ENCODE results near the gene LIPA. TPM values are rescaled to one million over a fixed set of nuclear protein-coding genes. Genes with fewer than 3 reads are reported as not detected.

LIPA gene
- total and polyA plus RNA-seq, 7 donors, result 23.1 to 240 (median 35.3) TPM

GRCh38 chr10:89210794-89211425 lies 40.7 kb downstream of the LIPA start:
- no peak for DNase-seq
- WGBS, 2 donors, result 94 to 95% methylated on average over 3 of the region's 3 CpGs
- H3K9me3 ChIP-seq, result no peaks in the 10 kb centered on the region
- intact Hi-C loops (cut with DNase I), result no loop called here
- H3K27me3 ChIP-seq, result peaks cover 4 to 44% (median 6%) of the 10 kb centered on the region in 3 donors
- H3K4me1 ChIP-seq, result peaks cover 0 to 25% (median 14%) of the 10 kb centered on the region in 4 donors
- TF ChIP-seq POLR2A (IDR thresholded peaks at IDR 0.05) (no peak), POLR2AphosphoS5 (IDR thresholded peaks at IDR 0.05) (no peak), EP300 (IDR thresholded peaks at IDR 0.05) (no peak)
- TF ChIP-seq, protein P1, sequence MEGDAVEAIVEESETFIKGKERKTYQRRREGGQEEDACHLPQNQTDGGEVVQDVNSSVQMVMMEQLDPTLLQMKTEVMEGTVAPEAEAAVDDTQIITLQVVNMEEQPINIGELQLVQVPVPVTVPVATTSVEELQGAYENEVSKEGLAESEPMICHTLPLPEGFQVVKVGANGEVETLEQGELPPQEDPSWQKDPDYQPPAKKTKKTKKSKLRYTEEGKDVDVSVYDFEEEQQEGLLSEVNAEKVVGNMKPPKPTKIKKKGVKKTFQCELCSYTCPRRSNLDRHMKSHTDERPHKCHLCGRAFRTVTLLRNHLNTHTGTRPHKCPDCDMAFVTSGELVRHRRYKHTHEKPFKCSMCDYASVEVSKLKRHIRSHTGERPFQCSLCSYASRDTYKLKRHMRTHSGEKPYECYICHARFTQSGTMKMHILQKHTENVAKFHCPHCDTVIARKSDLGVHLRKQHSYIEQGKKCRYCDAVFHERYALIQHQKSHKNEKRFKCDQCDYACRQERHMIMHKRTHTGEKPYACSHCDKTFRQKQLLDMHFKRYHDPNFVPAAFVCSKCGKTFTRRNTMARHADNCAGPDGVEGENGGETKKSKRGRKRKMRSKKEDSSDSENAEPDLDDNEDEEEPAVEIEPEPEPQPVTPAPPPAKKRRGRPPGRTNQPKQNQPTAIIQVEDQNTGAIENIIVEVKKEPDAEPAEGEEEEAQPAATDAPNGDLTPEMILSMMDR (IDR thresholded peaks at IDR 0.05), result no peak
- no peak overlapping the region for H3K27ac ChIP-seq
- peaks cover 0 to 16% (median 0%) of the 10 kb centered on the region in 4 donors for H3K36me3 ChIP-seq
- no peak overlapping the region for H3K4me3 ChIP-seq

DNA sequence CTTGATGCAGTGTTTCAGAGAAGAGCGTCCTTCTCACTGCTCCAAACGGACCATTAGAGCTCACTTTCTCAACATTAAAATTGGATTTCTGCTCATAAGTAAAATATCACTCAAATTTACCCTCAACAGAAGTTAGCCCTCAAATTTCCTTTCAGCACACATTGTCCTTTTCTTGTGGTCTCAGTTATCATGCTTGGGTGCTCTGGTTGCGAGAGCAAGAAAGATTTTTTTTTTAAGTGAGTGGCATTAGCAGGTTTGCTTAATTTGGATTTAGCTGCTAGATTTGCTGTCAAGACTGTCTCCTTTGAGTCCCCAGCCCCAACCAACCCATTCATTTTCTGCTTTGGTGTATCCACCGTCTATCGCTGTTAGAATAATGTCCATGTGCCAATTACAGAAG lies 41.9 kb downstream of the LIPA start:
- Histone ChIP-seq H3K27ac (no peak overlapping the region), H3K4me3 (no peak overlapping the region), H3K27me3 (peaks cover 4 to 52% (median 6%) of the 10 kb centered on the region in 3 donors), H3K36me3 (peaks cover 0 to 4% (median 0%) of the 10 kb centered on the region in 4 donors), H3K4me1 (peaks cover 0 to 25% (median 14%) of the 10 kb centered on the region in 4 donors), H3K9me3 (no peaks in the 10 kb centered on the region)
- no peak for DNase-seq
- WGBS, 2 donors, result 87 to 92% methylated on average over 5 of the region's 5 CpGs
- intact Hi-C loops (cut with DNase I), result no loop called here
- TF ChIP-seq POLR2A (IDR thresholded peaks at IDR 0.05) (no peak), EP300 (IDR thresholded peaks at IDR 0.05) (no peak), POLR2AphosphoS5 (IDR thresholded peaks at IDR 0.05) (no peak)
- TF ChIP-seq, protein P1 (IDR thresholded peaks at IDR 0.05), result no peak

GRCh38 chr10:89207801-89208551 lies 43.6 kb downstream of the LIPA start:
- H3K36me3 ChIP-seq, result no peaks in the 10 kb centered on the region
- peaks cover 0 to 20% (median 14%) of the 10 kb centered on the region in 4 donors for H3K4me1 ChIP-seq
- intact Hi-C loops (cut with DNase I), result no loop called here
- 5 to 6% methylated on average over 60 of the region's 60 CpGs for WGBS, 2 donors
- H3K27me3 ChIP-seq, result peaks cover 4 to 52% (median 6%) of the 10 kb centered on the region in 3 donors
- H3K9me3 ChIP-seq, result no peaks in the 10 kb centered on the region
- peak overlapping the region; percentile 43 to 55 (median 46) for H3K4me3 ChIP-seq
- TF ChIP-seq POLR2AphosphoS5 (IDR thresholded peaks at IDR 0.05) (no peak), POLR2A (IDR thresholded peaks at IDR 0.05) (no peak), EP300 (IDR thresholded peaks at IDR 0.05) (no peak)
- TF ChIP-seq, protein P1 (IDR thresholded peaks at IDR 0.05), result no peak
- peak; percentile 78 for DNase-seq
- H3K27ac ChIP-seq, result peak overlapping the region; percentile 50 to 80 (median 63)

DNA sequence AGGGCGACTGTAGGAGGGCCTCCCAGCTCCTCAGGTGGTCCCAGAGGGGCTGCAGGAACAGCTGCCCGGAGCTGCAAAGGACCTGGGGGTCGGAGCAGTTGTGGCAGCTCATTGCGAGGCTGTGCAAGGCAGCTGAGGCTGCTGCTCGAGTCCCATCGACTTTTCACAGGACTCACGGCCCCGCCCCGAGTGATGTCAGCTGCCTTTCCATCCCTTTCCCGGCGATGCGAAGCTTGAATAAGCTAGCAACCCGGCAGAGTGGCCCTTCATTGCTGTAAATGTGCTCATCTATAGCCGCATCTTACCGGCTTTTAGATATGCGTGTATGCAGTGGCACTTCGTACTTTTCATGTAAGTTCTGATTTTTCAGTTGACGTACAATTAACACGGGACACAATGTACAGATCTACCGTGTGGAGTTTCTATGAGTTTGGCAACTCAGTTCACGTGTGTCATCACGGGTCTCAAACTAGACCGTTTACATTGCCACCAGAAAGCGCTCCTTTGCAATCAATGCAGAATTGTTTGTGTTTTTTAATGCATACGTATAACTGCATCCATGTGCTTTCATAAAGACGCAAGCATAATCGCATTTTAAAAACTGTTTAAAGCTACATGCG lies 44.3 kb downstream of the LIPA start, which contains the start of gene CH25H:
Gene CH25H (minus strand): TSS at position 137 of the 620 bp plus-strand sequence. CDS start 25 bp downstream, at position 112.
- TF ChIP-seq POLR2AphosphoS5 (IDR thresholded peaks at IDR 0.05) (peak; percentile 27 to 79 (median 49)), EP300 (IDR thresholded peaks at IDR 0.05) (peak in 2 of 4 donors; percentile 20 to 65)
- TF ChIP-seq, protein P1 (IDR thresholded peaks at IDR 0.05), result no peak
- Histone ChIP-seq H3K9me3 (no peaks in the 10 kb centered on the region), H3K36me3 (no peaks in the 10 kb centered on the region), H3K4me1 (peaks cover 0 to 20% (median 14%) of the 10 kb centered on the region in 4 donors), H3K27ac (peak within 1 kb of the TSS; percentile 50 to 80 (median 63)), H3K27me3 (peaks cover 4 to 52% (median 6%) of the 10 kb centered on the region in 3 donors), H3K4me3 (peak within 1 kb of the TSS; percentile 43 to 55 (median 46))
- WGBS, 2 donors, result 0 to 1% methylated on average over 28 of the region's 28 CpGs
- intact Hi-C loops (cut with DNase I), result no loop called here
- DNase-seq, result peak; percentile 92
